T47D (cell line): ENCODE results near the gene POLR1D.

Experiments
- DNase-seq, 2 experiments: peaks; one replicate each; pipeline versions ENCODE4 v3.0.0 to v3.0.0-alpha.2; 2011 to 2012; ENCODE audit warnings: low read depth in 1 of 2, low spot score in 1 of 2
- JUND ChIP-seq: IDR thresholded peaks from 2 replicates; pipeline ENCODE4 v1.6.1; 2012; ENCODE audit warnings: low read depth
- in situ Hi-C: cut with HindIII; loops from 2 replicates; pipeline ENCODE4 v1.10.0; 2016; ENCODE audit warnings: low sequenced_read_pairs, low pct_unique_long_range_greater_than_20kb

The POLR1D gene, protein sequence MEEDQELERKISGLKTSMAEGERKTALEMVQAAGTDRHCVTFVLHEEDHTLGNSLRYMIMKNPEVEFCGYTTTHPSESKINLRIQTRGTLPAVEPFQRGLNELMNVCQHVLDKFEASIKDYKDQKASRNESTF

GRCh38 chr13:27621366-27622101 lies at the start of gene POLR1D:
TSS of gene POLR1D (plus strand) at chr13:27621892. CDS start at chr13:27621984, 92 bp downstream.
- in situ Hi-C loops = no loop called here
- DNase-seq = peak; percentile 42 to 87
- TF ChIP-seq JUND = peak; percentile 40; the same call in 1 of the 2 replicates

DNA sequence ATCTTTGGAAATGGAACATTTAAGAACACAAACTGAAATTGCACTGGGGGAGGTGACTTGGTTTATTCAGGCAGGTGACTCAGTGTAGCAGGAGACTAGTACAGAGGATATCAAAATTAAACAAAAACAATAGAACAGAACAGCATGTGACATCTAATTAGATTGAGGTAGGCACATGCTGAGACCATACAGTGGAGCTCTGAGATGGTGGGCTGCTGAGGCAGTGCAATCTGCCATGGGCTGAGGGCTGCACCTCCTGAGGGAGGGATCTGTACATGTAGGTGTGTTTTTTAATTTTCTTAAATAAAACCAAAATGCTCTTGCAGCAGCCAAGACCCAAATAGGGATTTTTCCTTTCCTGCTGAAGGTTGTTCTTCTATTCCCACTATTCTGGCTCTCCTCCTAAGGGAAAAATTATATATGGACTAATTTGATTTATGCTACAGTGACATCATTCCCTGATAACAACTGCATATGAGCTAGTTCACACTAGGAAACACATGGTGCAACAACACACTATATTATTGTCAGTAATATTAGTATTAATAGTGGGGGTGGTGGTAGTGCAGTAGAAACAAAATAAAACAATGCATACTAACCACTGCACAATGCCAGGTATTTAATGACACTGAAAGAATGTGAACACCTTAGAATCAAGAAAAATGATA lies 49.3 kb upstream of the POLR1D start:
- no peak for TF ChIP-seq JUND
- in situ Hi-C loops = no loop called here
- DNase-seq = no peak

DNA sequence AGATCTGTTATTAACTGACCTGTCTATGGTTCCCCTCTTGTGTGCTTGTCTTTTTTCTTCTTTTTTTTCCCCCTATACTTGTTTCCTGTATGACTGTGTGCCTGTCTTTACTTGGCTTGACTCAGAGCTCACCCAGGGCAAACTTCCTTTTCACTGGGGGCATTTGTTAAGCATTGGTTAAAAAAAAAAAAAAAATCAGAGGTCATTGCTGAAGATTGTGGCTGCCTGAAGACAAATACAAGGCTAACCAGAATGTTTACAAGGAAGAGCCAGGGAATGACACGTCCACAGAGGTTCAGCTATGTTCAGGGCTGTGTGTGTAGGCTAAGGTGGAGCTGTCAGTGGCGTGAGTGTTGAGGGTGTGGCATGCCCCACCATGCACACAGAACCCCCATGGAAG lies 48.4 kb upstream of the POLR1D start:
- DNase-seq = no peak
- TF ChIP-seq JUND = no peak
- in situ Hi-C loops = no loop called here

GRCh38 chr13:27574661-27575060 lies 47.0 kb upstream of the POLR1D start:
- in situ Hi-C loops = no loop called here
- DNase-seq = no peak
- no peak for TF ChIP-seq JUND

GRCh38 chr13:27578121-27579030 lies 43.3 kb upstream of the POLR1D start:
- in situ Hi-C loops = no loop called here
- no peak for TF ChIP-seq JUND
- DNase-seq = peak in 1 of 2 experiments; percentile 13

DNA sequence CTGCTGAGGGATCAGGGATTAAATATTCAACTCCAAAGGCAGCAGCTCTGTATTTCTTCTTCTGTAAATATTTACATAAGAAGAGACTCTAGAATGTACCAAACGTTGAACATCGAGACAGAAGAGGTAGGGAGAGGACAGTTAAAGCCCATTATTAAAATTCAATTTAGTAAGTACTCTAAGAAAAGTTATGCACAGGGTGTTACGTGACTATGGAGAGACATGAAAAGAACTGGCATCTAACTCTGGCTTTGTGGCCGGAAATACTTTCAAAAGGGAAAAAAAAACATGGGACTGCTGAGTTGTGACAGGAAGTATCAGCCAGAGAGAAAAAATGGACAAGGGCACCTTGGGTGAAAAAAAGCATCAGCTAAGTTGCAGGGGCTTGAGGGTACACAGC lies 38.0 kb upstream of the POLR1D start:
- no peak for DNase-seq
- no peak for TF ChIP-seq JUND
- in situ Hi-C loops = no loop called here

DNA sequence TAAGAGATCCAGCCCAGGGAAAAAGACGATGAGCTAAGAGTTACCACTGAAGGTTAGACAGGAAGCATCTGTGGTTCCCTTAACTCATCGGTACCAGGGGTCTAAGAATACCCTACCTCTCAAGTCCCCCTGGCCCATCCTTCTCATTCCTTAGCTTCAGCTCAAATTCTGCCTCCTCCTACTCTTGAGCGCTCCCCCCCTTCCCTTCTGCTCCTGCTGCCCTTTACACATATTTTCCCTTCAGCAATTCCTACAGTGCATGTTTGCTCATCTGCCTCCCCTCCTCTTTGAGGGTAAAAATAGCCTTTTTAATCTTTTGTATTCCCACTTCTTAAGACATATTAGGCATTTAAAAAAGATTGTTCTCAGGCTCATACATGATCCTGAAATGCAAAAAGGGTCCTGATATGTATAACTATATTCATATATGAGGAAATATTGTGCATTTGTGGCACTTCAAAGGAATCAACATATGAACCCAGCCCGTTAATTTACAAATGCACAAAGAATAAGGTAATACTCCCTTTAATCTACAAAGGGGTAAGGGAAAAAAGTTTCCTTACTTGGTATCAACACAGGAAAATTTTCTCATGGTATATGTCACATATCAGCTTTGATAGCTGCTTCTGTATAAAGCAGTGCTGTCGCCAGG lies 34.5 kb upstream of the POLR1D start:
- in situ Hi-C loops = no loop called here
- TF ChIP-seq JUND = no peak
- no peak for DNase-seq

GRCh38 chr13:27588405-27588804 lies 33.3 kb upstream of the POLR1D start:
- in situ Hi-C loops = no loop called here
- no peak for TF ChIP-seq JUND
- no peak for DNase-seq

DNA sequence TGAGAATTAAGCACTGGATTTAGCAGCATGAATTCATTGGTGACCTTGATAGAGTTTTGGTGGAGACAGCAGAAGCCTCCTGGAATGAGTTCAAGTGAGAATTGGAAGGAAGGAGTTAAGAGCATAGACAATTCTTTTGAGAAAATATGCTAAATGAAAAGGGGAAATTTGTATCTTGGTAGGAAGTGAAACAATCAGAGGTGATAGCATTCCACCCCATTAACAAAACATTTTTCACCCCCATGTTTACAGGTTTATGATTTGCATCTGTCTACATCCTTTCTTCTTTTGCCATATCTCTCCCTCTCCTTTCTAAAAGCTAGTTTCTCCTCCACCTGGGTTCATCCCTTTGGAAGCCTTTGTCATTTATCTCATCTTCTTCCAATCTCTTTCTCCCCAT lies 28.8 kb upstream of the POLR1D start:
- in situ Hi-C loops = no loop called here

DNA sequence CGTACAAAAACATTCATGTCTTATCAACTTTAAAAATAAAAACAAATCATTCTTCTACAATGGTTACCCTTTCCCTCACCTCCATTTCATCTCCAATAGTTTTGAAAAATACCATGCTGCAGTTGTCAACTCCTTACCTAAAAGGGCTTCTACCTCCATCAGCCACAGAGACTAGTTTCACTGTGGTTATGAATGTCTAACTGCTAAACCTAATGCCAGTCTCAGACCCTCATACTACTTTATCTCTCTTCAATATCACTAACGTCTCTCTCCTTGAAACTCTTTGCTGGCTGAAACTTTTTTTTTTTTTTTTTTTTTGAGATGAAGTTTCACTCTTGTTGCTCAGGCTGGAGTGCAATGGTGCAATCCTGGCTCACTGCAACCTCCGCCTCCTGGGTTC lies 28.4 kb upstream of the POLR1D start:
- no peak for TF ChIP-seq JUND
- no peak for DNase-seq
- in situ Hi-C loops = no loop called here

More for the DNA sequence above, 28.8 kb upstream of the POLR1D start:
- no peak for DNase-seq
- TF ChIP-seq JUND = no peak

DNA sequence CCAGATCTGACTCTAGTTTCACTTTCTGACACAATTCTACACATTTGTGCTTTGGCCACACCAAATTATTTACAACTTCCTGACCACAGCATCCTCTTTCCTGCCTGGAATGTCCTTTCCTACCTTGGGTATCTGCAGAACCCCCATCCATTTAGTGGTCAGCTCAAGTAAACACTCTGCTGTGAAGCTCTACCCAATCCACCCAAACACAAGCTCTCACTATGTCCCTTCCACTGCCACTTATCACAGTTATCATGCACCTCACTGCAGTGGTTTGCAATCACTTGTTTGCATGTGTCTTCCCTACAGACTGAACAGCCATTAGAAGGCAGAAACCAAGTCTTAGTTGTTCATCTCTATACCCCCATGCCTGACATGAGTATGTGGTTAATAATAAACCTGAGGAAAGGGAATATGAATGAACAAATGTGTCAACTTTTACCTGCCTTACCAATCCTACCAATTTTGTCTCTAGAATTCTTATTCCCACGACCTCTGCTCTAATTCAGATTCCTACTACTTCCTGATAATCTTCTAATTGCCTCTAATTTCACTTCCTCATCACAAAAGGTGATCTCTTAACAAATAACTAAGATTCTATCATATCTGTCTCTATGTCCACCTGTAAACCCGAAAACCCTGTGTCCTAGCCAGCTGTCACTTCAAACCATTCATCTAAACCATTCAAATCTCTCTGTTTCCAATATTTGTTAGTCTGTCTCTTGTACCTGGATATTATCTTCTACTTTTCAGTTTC lies 26.5 kb upstream of the POLR1D start:
- no peak for TF ChIP-seq JUND
- DNase-seq = no peak
- in situ Hi-C loops = no loop called here
